ENCODE results near the gene CDC27.

The CDC27 gene

DNA sequence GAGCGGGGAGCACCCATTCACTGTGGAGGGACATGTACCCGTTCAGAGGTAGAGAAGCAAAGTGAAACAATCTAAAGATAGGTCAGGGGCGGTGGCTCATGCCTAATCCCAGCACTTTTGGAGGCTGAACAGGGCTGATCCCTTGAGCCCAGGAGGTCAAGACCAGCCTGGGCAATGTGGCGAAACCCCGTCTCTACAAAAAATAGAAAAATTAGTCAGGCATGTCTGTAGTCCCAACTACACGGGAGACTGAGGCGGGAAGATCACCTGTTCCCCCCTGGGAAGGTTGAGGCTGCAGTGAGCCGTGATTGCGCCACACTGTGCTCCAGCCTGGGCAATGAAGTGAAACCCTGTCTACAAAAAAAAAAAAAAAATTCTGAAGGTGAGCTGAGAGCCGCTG, 41.8 kb upstream of the CDC27 start:
- TF ChIP-seq, protein P1, sequence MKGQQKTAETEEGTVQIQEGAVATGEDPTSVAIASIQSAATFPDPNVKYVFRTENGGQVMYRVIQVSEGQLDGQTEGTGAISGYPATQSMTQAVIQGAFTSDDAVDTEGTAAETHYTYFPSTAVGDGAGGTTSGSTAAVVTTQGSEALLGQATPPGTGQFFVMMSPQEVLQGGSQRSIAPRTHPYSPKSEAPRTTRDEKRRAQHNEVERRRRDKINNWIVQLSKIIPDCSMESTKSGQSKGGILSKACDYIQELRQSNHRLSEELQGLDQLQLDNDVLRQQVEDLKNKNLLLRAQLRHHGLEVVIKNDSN (IDR thresholded peaks at IDR 0.05): peak; percentile 65
- TF ChIP-seq NFIC (IDR thresholded peaks at IDR 0.05) (peak; percentile 75), FOXM1 (IDR thresholded peaks at IDR 0.05; ENCODE audit: borderline replicate concordance, low read depth) (peak; percentile 88), EGR1 (IDR thresholded peaks at IDR 0.05) (no peak), TEAD4 (IDR thresholded peaks at IDR 0.05) (peak; percentile 85), EP300 (IDR thresholded peaks at IDR 0.05; ENCODE audit: borderline replicate concordance) (peak; percentile 96), TCF12 (IDR thresholded peaks at IDR 0.05; ENCODE audit: low read depth) (peak; percentile 96), TAF1 (IDR thresholded peaks at IDR 0.05; ENCODE audit: low read depth) (0 out of 2 replicates have a peak, but pooled peaks have one; percentile 21), ZBTB7A (IDR thresholded peaks at IDR 0.05; ENCODE audit: low read depth) (peak; percentile 37; the same call in 1 of the 2 replicates), CREB1 (IDR thresholded peaks at IDR 0.05; ENCODE audit: low read depth) (no peak), CEBPB (IDR thresholded peaks at IDR 0.05) (peak; percentile 99), RAD21 (IDR thresholded peaks at IDR 0.05; ENCODE audit: low read depth) (peak; percentile 42), YY1 (IDR thresholded peaks at IDR 0.05; ENCODE audit: low read depth) (peak; percentile 53)
- TF ChIP-seq, protein P2, sequence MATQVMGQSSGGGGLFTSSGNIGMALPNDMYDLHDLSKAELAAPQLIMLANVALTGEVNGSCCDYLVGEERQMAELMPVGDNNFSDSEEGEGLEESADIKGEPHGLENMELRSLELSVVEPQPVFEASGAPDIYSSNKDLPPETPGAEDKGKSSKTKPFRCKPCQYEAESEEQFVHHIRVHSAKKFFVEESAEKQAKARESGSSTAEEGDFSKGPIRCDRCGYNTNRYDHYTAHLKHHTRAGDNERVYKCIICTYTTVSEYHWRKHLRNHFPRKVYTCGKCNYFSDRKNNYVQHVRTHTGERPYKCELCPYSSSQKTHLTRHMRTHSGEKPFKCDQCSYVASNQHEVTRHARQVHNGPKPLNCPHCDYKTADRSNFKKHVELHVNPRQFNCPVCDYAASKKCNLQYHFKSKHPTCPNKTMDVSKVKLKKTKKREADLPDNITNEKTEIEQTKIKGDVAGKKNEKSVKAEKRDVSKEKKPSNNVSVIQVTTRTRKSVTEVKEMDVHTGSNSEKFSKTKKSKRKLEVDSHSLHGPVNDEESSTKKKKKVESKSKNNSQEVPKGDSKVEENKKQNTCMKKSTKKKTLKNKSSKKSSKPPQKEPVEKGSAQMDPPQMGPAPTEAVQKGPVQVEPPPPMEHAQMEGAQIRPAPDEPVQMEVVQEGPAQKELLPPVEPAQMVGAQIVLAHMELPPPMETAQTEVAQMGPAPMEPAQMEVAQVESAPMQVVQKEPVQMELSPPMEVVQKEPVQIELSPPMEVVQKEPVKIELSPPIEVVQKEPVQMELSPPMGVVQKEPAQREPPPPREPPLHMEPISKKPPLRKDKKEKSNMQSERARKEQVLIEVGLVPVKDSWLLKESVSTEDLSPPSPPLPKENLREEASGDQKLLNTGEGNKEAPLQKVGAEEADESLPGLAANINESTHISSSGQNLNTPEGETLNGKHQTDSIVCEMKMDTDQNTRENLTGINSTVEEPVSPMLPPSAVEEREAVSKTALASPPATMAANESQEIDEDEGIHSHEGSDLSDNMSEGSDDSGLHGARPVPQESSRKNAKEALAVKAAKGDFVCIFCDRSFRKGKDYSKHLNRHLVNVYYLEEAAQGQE (IDR thresholded peaks at IDR 0.05; ENCODE audit: low read depth): no peak
- TF ChIP-seq, protein P3, sequence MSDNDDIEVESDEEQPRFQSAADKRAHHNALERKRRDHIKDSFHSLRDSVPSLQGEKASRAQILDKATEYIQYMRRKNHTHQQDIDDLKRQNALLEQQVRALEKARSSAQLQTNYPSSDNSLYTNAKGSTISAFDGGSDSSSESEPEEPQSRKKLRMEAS (IDR thresholded peaks at IDR 0.05): peak; percentile 83

DNA sequence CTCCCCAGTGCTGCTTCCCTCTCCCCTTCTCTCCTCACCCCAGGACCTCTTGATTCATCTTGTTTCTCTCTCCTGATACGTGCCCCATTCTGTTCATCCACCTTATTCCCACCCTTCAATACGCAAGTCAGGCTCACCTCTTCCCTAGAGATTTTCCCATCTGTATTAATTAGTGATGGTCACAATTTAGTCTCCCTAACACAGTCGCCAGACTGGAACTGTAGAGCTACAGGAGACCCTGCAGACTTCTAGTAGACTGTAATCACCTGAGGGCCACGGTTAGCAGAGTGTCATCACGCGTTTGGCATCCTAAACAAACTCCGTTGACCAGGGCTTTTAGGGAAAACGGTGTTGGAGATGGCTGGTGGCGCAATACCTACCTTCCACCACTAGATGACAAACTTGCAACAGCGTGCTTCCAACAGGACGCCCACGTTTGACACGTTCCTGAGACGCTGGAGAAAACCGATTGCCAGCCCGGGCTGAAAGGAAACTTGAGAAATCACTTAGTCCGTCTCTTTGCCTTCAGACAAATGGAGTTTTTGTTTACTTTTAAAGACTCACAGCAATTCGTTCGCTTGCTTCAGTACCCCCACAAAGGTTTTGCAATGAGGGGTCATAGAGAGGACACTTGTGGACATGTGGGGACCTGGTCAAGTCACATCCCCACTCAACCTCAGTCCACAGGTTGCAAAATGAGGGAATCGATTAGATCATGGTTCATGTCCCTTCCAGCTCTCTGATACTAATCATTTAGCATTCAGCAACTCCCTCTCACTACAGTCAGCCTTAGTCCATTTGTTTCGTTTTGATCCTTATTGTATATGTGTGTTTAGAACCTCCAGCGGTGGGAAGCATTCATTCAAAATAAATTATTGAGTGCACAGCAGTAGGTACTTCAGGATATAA, 40.7 kb upstream of the CDC27 start:
- TF ChIP-seq RAD21 (IDR thresholded peaks at IDR 0.05; ENCODE audit: low read depth) (peak; percentile 100), CEBPB (IDR thresholded peaks at IDR 0.05) (peak; percentile 83), EP300 (IDR thresholded peaks at IDR 0.05; ENCODE audit: borderline replicate concordance) (peak; percentile 50; the same call in 1 of the 2 replicates), CREB1 (IDR thresholded peaks at IDR 0.05; ENCODE audit: low read depth) (no peak), ZBTB7A (IDR thresholded peaks at IDR 0.05; ENCODE audit: low read depth) (no peak), TEAD4 (IDR thresholded peaks at IDR 0.05) (peak; percentile 58; the same call in 1 of the 2 replicates), TAF1 (IDR thresholded peaks at IDR 0.05; ENCODE audit: low read depth) (no peak), EGR1 (IDR thresholded peaks at IDR 0.05) (peak; percentile 98), YY1 (IDR thresholded peaks at IDR 0.05; ENCODE audit: low read depth) (no peak), FOXM1 (IDR thresholded peaks at IDR 0.05; ENCODE audit: borderline replicate concordance, low read depth) (peak; percentile 73), NFIC (IDR thresholded peaks at IDR 0.05) (peak; percentile 33; the same call in 1 of the 2 replicates), TCF12 (IDR thresholded peaks at IDR 0.05; ENCODE audit: low read depth) (peak; percentile 61)
- TF ChIP-seq, protein P3 (IDR thresholded peaks at IDR 0.05): peak; percentile 85
- TF ChIP-seq, protein P2 (IDR thresholded peaks at IDR 0.05; ENCODE audit: low read depth): no peak
- TF ChIP-seq, protein P1 (IDR thresholded peaks at IDR 0.05): no peak

DNA sequence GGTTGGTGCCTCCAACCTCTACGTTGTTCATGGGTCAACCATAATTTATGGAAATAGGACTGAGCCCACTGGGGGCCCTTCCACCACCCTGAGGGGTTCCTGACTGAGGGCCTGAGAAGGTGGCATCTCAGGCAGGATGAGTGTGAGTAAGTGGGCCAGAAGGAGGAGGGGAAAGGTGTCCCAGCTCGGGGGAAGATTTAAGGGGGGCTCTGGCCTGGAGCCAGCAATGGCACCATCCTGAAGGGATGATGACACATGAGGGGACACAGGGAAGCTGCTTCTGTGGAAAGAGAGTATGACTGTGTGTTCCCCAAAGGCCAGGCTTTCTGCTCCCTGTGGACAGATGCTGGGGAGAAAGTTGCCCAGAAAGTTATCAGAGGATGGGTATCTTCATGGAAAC, 38.8 kb upstream of the CDC27 start:
- TF ChIP-seq, protein P3 (IDR thresholded peaks at IDR 0.05): no peak
- TF ChIP-seq, protein P2 (IDR thresholded peaks at IDR 0.05; ENCODE audit: low read depth): no peak
- TF ChIP-seq TCF12 (IDR thresholded peaks at IDR 0.05; ENCODE audit: low read depth) (no peak), CEBPB (IDR thresholded peaks at IDR 0.05) (no peak), YY1 (IDR thresholded peaks at IDR 0.05; ENCODE audit: low read depth) (no peak), EP300 (IDR thresholded peaks at IDR 0.05; ENCODE audit: borderline replicate concordance) (no peak), CREB1 (IDR thresholded peaks at IDR 0.05; ENCODE audit: low read depth) (no peak), TAF1 (IDR thresholded peaks at IDR 0.05; ENCODE audit: low read depth) (no peak), TEAD4 (IDR thresholded peaks at IDR 0.05) (no peak), NFIC (IDR thresholded peaks at IDR 0.05) (no peak), FOXM1 (IDR thresholded peaks at IDR 0.05; ENCODE audit: borderline replicate concordance, low read depth) (no peak), RAD21 (IDR thresholded peaks at IDR 0.05; ENCODE audit: low read depth) (no peak), ZBTB7A (IDR thresholded peaks at IDR 0.05; ENCODE audit: low read depth) (no peak), EGR1 (IDR thresholded peaks at IDR 0.05) (no peak)
- TF ChIP-seq, protein P1 (IDR thresholded peaks at IDR 0.05): no peak

Measured in Ishikawa (cell line).